ENCODE data around the gene NR2E1.
A peak's percentile ranks its signal among the peaks of the same experiment; 100 is the strongest.

NR2E1 gene

GRCh38 chr6:108171291-108171917, 5.6 kb downstream of the NR2E1 start:
- Histone ChIP-seq H3K18ac (ENCODE audit: low read length) (no peak overlapping the region), H3K9me3 (ENCODE audit: insufficient read depth, low read depth, low read length) (peaks cover 7% of the 10 kb centered on the region), H2BK12ac (ENCODE audit: low read length) (no peak overlapping the region), H4K8ac (ENCODE audit: low read depth, low read length) (no peak overlapping the region), H3K79me2 (ENCODE audit: control insufficient read depth, insufficient read depth, low read length, poor library complexity) (no peaks in the 10 kb centered on the region), H3K4me2 (ENCODE audit: low read length) (no peak overlapping the region), H2BK120ac (ENCODE audit: insufficient read depth, low read length, poor library complexity) (no peak overlapping the region), H3K9ac (ENCODE audit: low read length) (no peak overlapping the region), H2BK5ac (ENCODE audit: low read depth, low read length, poor library complexity) (no peak overlapping the region), H3K79me1 (ENCODE audit: low read length) (no peaks in the 10 kb centered on the region), H3K23ac (ENCODE audit: low read length) (no peak overlapping the region), H3K36me3 (ENCODE audit: control insufficient read depth in 1 of 2, insufficient read depth in 2 of 2, low read length in 2 of 2) (no peaks in the 10 kb centered on the region), H3K27ac (ENCODE audit: low read depth, low read length) (no peak overlapping the region), H4K12ac (ENCODE audit: low read depth, low read length) (no peak overlapping the region), H4K91ac (ENCODE audit: low read depth, low read length) (no peak overlapping the region), H3K14ac (ENCODE audit: low read length) (no peak overlapping the region), H3K27me3 (ENCODE audit: insufficient read depth, low read length) (peaks cover 90% of the 10 kb centered on the region), H3K4me3 (ENCODE audit: low read depth, low read length) (no peak overlapping the region), H2AFZ (ENCODE audit: insufficient read depth, low read length, poor library complexity) (no peak overlapping the region), H3K4me1 (ENCODE audit: control insufficient read depth in 1 of 2, insufficient read depth in 2 of 2, low read length in 2 of 2) (peaks cover 30 to 31% of the 10 kb centered on the region in 2 experiments), H3K4ac (ENCODE audit: low read depth, low read length) (no peak overlapping the region), H2AK5ac (ENCODE audit: low read length) (no peak overlapping the region)
- WGBS (ENCODE audit: extremely low coverage, insufficient coverage, insufficient read length), result no CpG with 5 or more reads among the region's 21 CpGs
- no peak for DNase-seq

DNA sequence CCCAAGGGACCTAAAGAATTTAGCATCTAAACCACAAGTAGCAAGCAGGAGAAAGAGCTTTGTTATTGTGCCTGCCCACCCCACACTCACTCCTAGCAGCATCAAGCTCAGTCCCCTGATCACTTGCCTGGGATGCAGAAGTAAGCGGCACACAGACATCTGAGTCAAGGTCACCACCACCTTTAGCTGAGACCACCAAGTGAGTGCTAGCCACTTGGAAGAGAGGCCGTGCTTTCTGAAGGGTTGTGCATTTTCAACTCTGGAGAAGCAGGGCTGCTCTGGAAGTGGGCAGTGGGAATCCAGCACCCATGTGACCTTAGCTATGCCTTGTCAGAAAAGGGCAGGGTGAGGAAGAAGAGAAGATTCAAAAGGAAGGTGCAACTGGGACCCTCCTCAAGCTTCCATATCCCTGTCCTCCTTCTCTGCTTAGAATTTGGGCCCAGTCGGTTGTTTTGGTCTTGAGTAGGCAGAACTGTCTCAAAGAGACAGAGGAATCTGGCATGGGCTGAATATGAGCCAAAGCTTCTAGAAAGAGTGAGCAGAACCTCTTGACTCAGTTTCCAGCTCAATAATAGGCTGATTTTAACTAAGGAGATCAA, 6.2 kb downstream of the NR2E1 start:
- Histone ChIP-seq H4K12ac (ENCODE audit: low read depth, low read length) (no peak overlapping the region), H3K27me3 (ENCODE audit: insufficient read depth, low read length) (peaks cover 90% of the 10 kb centered on the region), H2BK120ac (ENCODE audit: insufficient read depth, low read length, poor library complexity) (no peak overlapping the region), H3K4me2 (ENCODE audit: low read length) (no peak overlapping the region), H3K14ac (ENCODE audit: low read length) (no peak overlapping the region), H2AFZ (ENCODE audit: insufficient read depth, low read length, poor library complexity) (no peak overlapping the region), H3K79me2 (ENCODE audit: control insufficient read depth, insufficient read depth, low read length, poor library complexity) (no peaks in the 10 kb centered on the region), H3K9me3 (ENCODE audit: insufficient read depth, low read depth, low read length) (peaks cover 7% of the 10 kb centered on the region), H2BK5ac (ENCODE audit: low read depth, low read length, poor library complexity) (no peak overlapping the region), H3K23ac (ENCODE audit: low read length) (no peak overlapping the region), H4K91ac (ENCODE audit: low read depth, low read length) (no peak overlapping the region), H3K9ac (ENCODE audit: low read length) (no peak overlapping the region), H3K18ac (ENCODE audit: low read length) (no peak overlapping the region), H3K79me1 (ENCODE audit: low read length) (no peaks in the 10 kb centered on the region), H3K4ac (ENCODE audit: low read depth, low read length) (no peak overlapping the region), H3K27ac (ENCODE audit: low read depth, low read length) (no peak overlapping the region), H4K8ac (ENCODE audit: low read depth, low read length) (no peak overlapping the region), H2BK12ac (ENCODE audit: low read length) (no peak overlapping the region), H3K4me3 (ENCODE audit: low read depth, low read length) (no peak overlapping the region), H3K4me1 (ENCODE audit: control insufficient read depth in 1 of 2, insufficient read depth in 2 of 2, low read length in 2 of 2) (peaks cover 27 to 28% of the 10 kb centered on the region in 2 experiments), H2AK5ac (ENCODE audit: low read length) (no peak overlapping the region), H3K36me3 (ENCODE audit: control insufficient read depth in 1 of 2, insufficient read depth in 2 of 2, low read length in 2 of 2) (no peaks in the 10 kb centered on the region)
- DNase-seq, result no peak
- no CpG with 5 or more reads among the region's 3 CpGs for WGBS (ENCODE audit: extremely low coverage, insufficient coverage, insufficient read length)

DNA sequence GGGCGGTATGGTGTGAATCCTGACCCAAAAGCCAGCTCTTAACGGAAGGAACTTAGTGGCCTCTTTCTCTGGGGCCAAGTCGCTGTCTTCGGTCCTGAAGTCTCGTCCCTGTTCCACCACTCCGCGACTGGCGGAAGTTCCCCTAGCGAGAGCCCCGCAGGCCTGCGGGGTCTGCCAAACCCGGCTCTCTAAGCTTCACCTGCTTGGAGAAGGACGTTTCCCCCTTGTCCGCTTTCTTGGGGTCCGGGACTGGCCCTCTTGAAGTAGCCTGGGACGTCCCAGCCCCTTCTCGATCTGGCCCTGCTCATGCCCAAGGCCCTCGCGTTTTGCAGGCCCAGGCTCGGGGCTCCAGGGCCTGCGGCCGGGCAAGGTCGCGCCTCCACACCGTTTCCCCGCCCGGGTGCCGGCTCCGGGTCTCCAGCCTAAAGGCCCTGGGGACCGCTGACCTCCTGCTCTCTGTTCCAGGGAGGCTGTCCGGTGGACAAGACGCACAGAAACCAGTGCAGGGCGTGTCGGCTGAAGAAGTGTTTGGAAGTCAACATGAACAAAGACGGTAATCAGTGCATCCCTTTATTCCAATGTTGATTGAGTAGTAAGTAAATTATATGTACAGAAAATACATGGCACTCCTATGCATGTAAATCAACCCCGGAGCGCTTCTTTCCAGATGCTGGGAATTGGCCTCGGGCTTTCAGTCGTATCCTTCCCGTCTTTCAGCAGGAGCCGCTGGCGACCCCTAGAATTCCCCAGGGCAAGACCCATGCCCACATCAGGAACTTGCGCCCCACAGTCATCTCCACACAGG, 8.8 kb downstream of the NR2E1 start:
- Histone ChIP-seq H3K27me3 (ENCODE audit: insufficient read depth, low read length) (peaks cover 73% of the 10 kb centered on the region), H3K79me1 (ENCODE audit: low read length) (no peaks in the 10 kb centered on the region), H3K27ac (ENCODE audit: low read depth, low read length) (no peak overlapping the region), H3K9me3 (ENCODE audit: insufficient read depth, low read depth, low read length) (peaks cover 9% of the 10 kb centered on the region), H3K4me1 (ENCODE audit: control insufficient read depth in 1 of 2, insufficient read depth in 2 of 2, low read length in 2 of 2) (peaks cover 12 to 15% of the 10 kb centered on the region in 2 experiments), H3K18ac (ENCODE audit: low read length) (no peak overlapping the region), H3K23ac (ENCODE audit: low read length) (no peak overlapping the region), H4K91ac (ENCODE audit: low read depth, low read length) (no peak overlapping the region), H3K4me2 (ENCODE audit: low read length) (peak overlapping the region; percentile 30), H3K4ac (ENCODE audit: low read depth, low read length) (no peak overlapping the region), H3K36me3 (ENCODE audit: control insufficient read depth in 1 of 2, insufficient read depth in 2 of 2, low read length in 2 of 2) (no peaks in the 10 kb centered on the region), H3K14ac (ENCODE audit: low read length) (no peak overlapping the region), H2BK12ac (ENCODE audit: low read length) (no peak overlapping the region), H2BK120ac (ENCODE audit: insufficient read depth, low read length, poor library complexity) (no peak overlapping the region), H3K4me3 (ENCODE audit: low read depth, low read length) (no peak overlapping the region), H2AFZ (ENCODE audit: insufficient read depth, low read length, poor library complexity) (no peak overlapping the region), H3K79me2 (ENCODE audit: control insufficient read depth, insufficient read depth, low read length, poor library complexity) (no peaks in the 10 kb centered on the region), H3K9ac (ENCODE audit: low read length) (no peak overlapping the region), H2AK5ac (ENCODE audit: low read length) (no peak overlapping the region), H4K12ac (ENCODE audit: low read depth, low read length) (no peak overlapping the region), H4K8ac (ENCODE audit: low read depth, low read length) (no peak overlapping the region), H2BK5ac (ENCODE audit: low read depth, low read length, poor library complexity) (no peak overlapping the region)
- no CpG with 5 or more reads among the region's 43 CpGs for WGBS (ENCODE audit: extremely low coverage, insufficient coverage, insufficient read length)
- DNase-seq, result no peak

- no CpG with 5 or more reads among the region's 22 CpGs for WGBS (ENCODE audit: extremely low coverage, insufficient coverage, insufficient read length)
- Histone ChIP-seq H2BK5ac (ENCODE audit: low read depth, low read length, poor library complexity) (no peak overlapping the region), H2AFZ (ENCODE audit: insufficient read depth, low read length, poor library complexity) (peak overlapping the region; percentile 54), H2BK12ac (ENCODE audit: low read length) (no peak overlapping the region), H3K4me2 (ENCODE audit: low read length) (peak overlapping the region; percentile 42), H3K9ac (ENCODE audit: low read length) (no peak overlapping the region), H3K79me1 (ENCODE audit: low read length) (no peaks in the 10 kb centered on the region), H4K12ac (ENCODE audit: low read depth, low read length) (no peak overlapping the region), H3K4ac (ENCODE audit: low read depth, low read length) (no peak overlapping the region), H3K23ac (ENCODE audit: low read length) (no peak overlapping the region), H3K9me3 (ENCODE audit: insufficient read depth, low read depth, low read length) (peaks cover 9% of the 10 kb centered on the region), H4K91ac (ENCODE audit: low read depth, low read length) (no peak overlapping the region), H3K18ac (ENCODE audit: low read length) (no peak overlapping the region), H2BK120ac (ENCODE audit: insufficient read depth, low read length, poor library complexity) (no peak overlapping the region), H3K4me1 (ENCODE audit: control insufficient read depth in 1 of 2, insufficient read depth in 2 of 2, low read length in 2 of 2) (peaks cover 12 to 15% of the 10 kb centered on the region in 2 experiments), H4K8ac (ENCODE audit: low read depth, low read length) (no peak overlapping the region), H3K14ac (ENCODE audit: low read length) (no peak overlapping the region), H3K27ac (ENCODE audit: low read depth, low read length) (no peak overlapping the region), H2AK5ac (ENCODE audit: low read length) (no peak overlapping the region), H3K27me3 (ENCODE audit: insufficient read depth, low read length) (peaks cover 67% of the 10 kb centered on the region), H3K4me3 (ENCODE audit: low read depth, low read length) (no peak overlapping the region), H3K36me3 (ENCODE audit: control insufficient read depth in 1 of 2, insufficient read depth in 2 of 2, low read length in 2 of 2) (no peaks in the 10 kb centered on the region), H3K79me2 (ENCODE audit: control insufficient read depth, insufficient read depth, low read length, poor library complexity) (no peaks in the 10 kb centered on the region)
- DNase-seq, result no peak
Observed at GRCh38 chr6:108175176-108175591, 9.4 kb downstream of the NR2E1 start.

Data from trophoblast cell (in vitro differentiated cells and primary cell).